OCI-LY1 (cell line): ENCODE measurements around the gene PLXNA1.

ENCODE experiments used
- CTCF ChIP-seq: fragments of 200-600 bp; sonication (generic), shearing (Covaris generic); IDR thresholded peaks from 2 replicates; pipeline ENCODE4 v1.5.1; 2017; ENCODE audit warnings: mild to moderate bottlenecking, antibody characterized with exemption, low read length, moderate library complexity, mixed read lengths
- EZH2 ChIP-seq: fragments of 200-600 bp; sonication (generic), shearing (Covaris generic); IDR thresholded peaks from 2 replicates; pipeline ENCODE4 v1.8.0; 2017; ENCODE audit warnings: borderline replicate concordance, mixed run types, mild to moderate bottlenecking, antibody characterized with exemption, low read length, moderate library complexity, mixed read lengths

GRCh38 chr3:127022849-127023248 is 39.9 kb downstream of the PLXNA1 start:
- TF ChIP-seq CTCF, result no peak
- no peak for TF ChIP-seq EZH2
